GM23338 (cell line): ENCODE data around the gene LONRF2. TPM values are rescaled to one million over a fixed set of nuclear protein-coding genes. Genes with fewer than 3 reads are reported as not detected.

Source experiments
- ATAC-seq: fragments of 200-7000 bp; cut with Tn5 transposase; 3 replicates; pipeline ENCODE4 v1.9.1; 2020
- DNase-seq: peaks from one replicate; pipeline ENCODE4 v3.0.0-alpha.2; 2015; ENCODE audit warnings: low spot score
- H2AFZ ChIP-seq: fragments of 200-600 bp; sonication (generic); 2 replicates; pipeline ENCODE4 v1.8.0; 2016; ENCODE audit warnings: antibody characterized with exemption, mild to moderate bottlenecking, moderate library complexity
- H3F3A ChIP-seq: fragments of 200-600 bp; sonication (generic); replicated peaks from 2 replicates; pipeline ENCODE4 v1.8.0; 2017; ENCODE audit warnings: antibody characterized with exemption, mixed run types, low read depth
- H3K27ac ChIP-seq: fragments of 200-600 bp; sonication (generic); 2 replicates; pipeline ENCODE4 v1.6.1; 2016; ENCODE audit warnings: low read depth
- H3K27me3 ChIP-seq: fragments of 200-600 bp; sonication (generic); 2 replicates; pipeline ENCODE4 v1.8.0; 2016; ENCODE audit warnings: mild to moderate bottlenecking, mixed run types, moderate library complexity; ENCODE audit not compliant: insufficient read depth
- H3K36me3 ChIP-seq: fragments of 200-600 bp; sonication (generic); 2 replicates; pipeline ENCODE4 v1.8.0; 2016; ENCODE audit warnings: mild to moderate bottlenecking; ENCODE audit not compliant: insufficient read depth
- H3K4me1 ChIP-seq: fragments of 200-600 bp; sonication (generic); 2 replicates; pipeline ENCODE4 v1.8.0; 2016; ENCODE audit warnings: mild to moderate bottlenecking, moderate library complexity; ENCODE audit not compliant: insufficient read depth
- H3K4me2 ChIP-seq: fragments of 200-600 bp; sonication (generic); 2 replicates; pipeline ENCODE4 v1.7.1; 2017; ENCODE audit warnings: mixed run types
- H3K4me3 ChIP-seq: fragments of 200-600 bp; sonication (generic); 2 replicates; pipeline ENCODE4 v1.6.1; 2016; ENCODE audit warnings: mixed run types
- H3K79me2 ChIP-seq: fragments of 200-600 bp; sonication (generic); replicated peaks from 2 replicates; pipeline ENCODE4 v1.8.0; 2017; ENCODE audit warnings: mild to moderate bottlenecking; ENCODE audit not compliant: insufficient read depth
- H3K9me2 ChIP-seq: fragments of 200-600 bp; sonication (generic); 2 replicates; pipeline ENCODE4 v1.8.0; 2017; ENCODE audit not compliant: insufficient read depth
- H4K20me1 ChIP-seq: fragments of 200-600 bp; sonication (generic); replicated peaks from 2 replicates; pipeline ENCODE4 v1.8.0; 2017; ENCODE audit warnings: mild to moderate bottlenecking; ENCODE audit not compliant: insufficient read depth
- H3K27ac Mint-ChIP-seq: 2 replicates; pipeline ENCODE4 v1.8.0; 2020; ENCODE audit warnings: inconsistent platforms, mild to moderate bottlenecking, moderate library complexity, mixed read lengths
- H3K27me3 Mint-ChIP-seq: 3 replicates; pipeline ENCODE4 v1.8.0; 2022; ENCODE audit warnings: low read depth, mild to moderate bottlenecking, moderate library complexity, mixed read lengths, inconsistent platforms; ENCODE audit not compliant: insufficient read depth, poor library complexity
- H3K36me3 Mint-ChIP-seq: 3 replicates; pipeline ENCODE4 v1.8.0; 2021; ENCODE audit warnings: low read depth, mild to moderate bottlenecking, inconsistent platforms, moderate library complexity, mixed read lengths
- H3K4me1 Mint-ChIP-seq: 3 replicates; pipeline ENCODE4 v1.8.0; 2020; ENCODE audit warnings: mild to moderate bottlenecking, inconsistent platforms, mixed read lengths
- H3K4me3 Mint-ChIP-seq: 3 replicates; pipeline ENCODE4 v1.8.0; 2021; ENCODE audit warnings: moderate library complexity, mild to moderate bottlenecking, inconsistent platforms, mixed read lengths
- H3K9me3 Mint-ChIP-seq: 3 replicates; pipeline ENCODE4 v1.8.0; 2020; ENCODE audit warnings: moderate library complexity, mild to moderate bottlenecking, inconsistent platforms, mixed read lengths
- CREB1 ChIP-seq: fragments of 250-450 bp; sonication (Bioruptor Pico); IDR thresholded peaks from 2 replicates; pipeline ENCODE4 v1.5.0; 2020; ENCODE audit warnings: low read depth, mild to moderate bottlenecking, moderate library complexity
- CTCF ChIP-seq, 2 experiments: fragments of 200-600 bp in 1 of 2; sonication (generic) in 1 of 2; conservative IDR thresholded peaks; 2 replicates each; pipeline versions ENCODE4 v1.5.1 to v1.6.1; 2016 to 2017; ENCODE audit warnings: antibody characterized with exemption in 2 of 2, low read depth in 2 of 2, mild to moderate bottlenecking in 2 of 2, moderate library complexity in 1 of 2
- EZH2 ChIP-seq: fragments of 200-600 bp; sonication (generic); IDR thresholded peaks from one replicate; pipeline ENCODE4 v1.8.0; 2017; ENCODE audit warnings: antibody characterized with exemption, mild to moderate bottlenecking, low read depth; ENCODE audit not compliant: unreplicated experiment
- EZH2phosphoT487 ChIP-seq: fragments of 200-600 bp; sonication (generic); IDR thresholded peaks from one replicate; pipeline ENCODE4 v1.8.1; 2018; ENCODE audit warnings: antibody characterized with exemption; ENCODE audit not compliant: unreplicated experiment
- JUNB ChIP-seq: IDR thresholded peaks from one replicate; pipeline ENCODE4 v1.6.1; 2016; ENCODE audit warnings: antibody characterized with exemption; ENCODE audit not compliant: unreplicated experiment
- NANOG ChIP-seq: IDR thresholded peaks from 2 replicates; pipeline ENCODE4 v1.6.1; 2016; ENCODE audit warnings: antibody characterized with exemption, borderline replicate concordance
- POLR2AphosphoS5 ChIP-seq: IDR thresholded peaks from 2 replicates; pipeline ENCODE4 v1.6.1; 2016; ENCODE audit warnings: antibody characterized with exemption, low read depth
- STAT1 ChIP-seq: IDR thresholded peaks from one replicate; pipeline ENCODE4 v1.6.1; 2016; ENCODE audit warnings: antibody characterized with exemption; ENCODE audit not compliant: unreplicated experiment
- ZNF114 ChIP-seq: fragments of 250-450 bp; sonication (Bioruptor Pico); IDR thresholded peaks from 2 replicates; pipeline ENCODE4 v1.5.0; 2020; ENCODE audit warnings: mild to moderate bottlenecking, moderate library complexity
- ZNF331 ChIP-seq: fragments of 250-450 bp; sonication (Bioruptor Pico); IDR thresholded peaks from 2 replicates; pipeline ENCODE4 v1.5.0; 2020; ENCODE audit warnings: low read depth, mild to moderate bottlenecking, moderate library complexity
- polyA plus RNA-seq: library from polyadenylated mRNA; unstranded; fragments of >200 nt; fragmentation: Nextera tagmentation; extraction: Ambion mirVana; gene quantifications from 2 replicates; pipeline ENCODE4 v1.2.1, GENCODE V29; 2016
- total RNA-seq: library from RNA; depleted of rRNA; stranded (reverse); fragments of >200 nt; shearing (Covaris generic); gene quantifications from 2 replicates; pipeline ENCODE4 v1.2.3, GENCODE V29; 2014
- TF ChIP-seq, protein P1 (sequence below): IDR thresholded peaks from one replicate; pipeline ENCODE4 v1.6.1; 2018; ENCODE audit warnings: antibody characterized with exemption; ENCODE audit not compliant: unreplicated experiment
- TF ChIP-seq, protein P2 (sequence below): IDR thresholded peaks from 2 replicates; pipeline ENCODE4 v1.6.1; 2016; ENCODE audit warnings: antibody characterized with exemption
- TF ChIP-seq, protein P3 (sequence below): fragments of 250-450 bp; sonication (Bioruptor Pico); IDR thresholded peaks from 2 replicates; pipeline ENCODE4 v1.5.0; 2020; ENCODE audit warnings: mild to moderate bottlenecking, moderate library complexity

Gene LONRF2
- total and polyA plus RNA-seq, 2 experiments from 2014 or later, result 0.05 to 0.24 TPM

- TF ChIP-seq NANOG (no peak), POLR2AphosphoS5 (no peak)
Measured at GRCh38 chr2:100359576-100359975, 37.3 kb upstream of the LONRF2 start (continued).

- H3K27me3 ChIP-seq, result no peaks in the 10 kb centered on the region
- DNase-seq (no peak), ATAC-seq (no peak)
- peaks cover 32% of the 10 kb centered on the region for H3K36me3 Mint-ChIP-seq
- H3K4me2 ChIP-seq, result no peak overlapping the region
- H3K36me3 ChIP-seq, result peaks cover 14% of the 10 kb centered on the region
- TF ChIP-seq ZNF331 (no peak), EZH2 (no peak), CREB1 (CRISPR knock-in tag) (no peak), POLR2AphosphoS5 (no peak), CTCF (conservative IDR thresholded peaks at IDR 0.05; ENCODE audit: low read depth in 2 of 2) (no peak), NANOG (no peak), ZNF114 (no peak), EZH2phosphoT487 (no peak), JUNB (no peak), STAT1 (no peak)
- TF ChIP-seq, protein P1, sequence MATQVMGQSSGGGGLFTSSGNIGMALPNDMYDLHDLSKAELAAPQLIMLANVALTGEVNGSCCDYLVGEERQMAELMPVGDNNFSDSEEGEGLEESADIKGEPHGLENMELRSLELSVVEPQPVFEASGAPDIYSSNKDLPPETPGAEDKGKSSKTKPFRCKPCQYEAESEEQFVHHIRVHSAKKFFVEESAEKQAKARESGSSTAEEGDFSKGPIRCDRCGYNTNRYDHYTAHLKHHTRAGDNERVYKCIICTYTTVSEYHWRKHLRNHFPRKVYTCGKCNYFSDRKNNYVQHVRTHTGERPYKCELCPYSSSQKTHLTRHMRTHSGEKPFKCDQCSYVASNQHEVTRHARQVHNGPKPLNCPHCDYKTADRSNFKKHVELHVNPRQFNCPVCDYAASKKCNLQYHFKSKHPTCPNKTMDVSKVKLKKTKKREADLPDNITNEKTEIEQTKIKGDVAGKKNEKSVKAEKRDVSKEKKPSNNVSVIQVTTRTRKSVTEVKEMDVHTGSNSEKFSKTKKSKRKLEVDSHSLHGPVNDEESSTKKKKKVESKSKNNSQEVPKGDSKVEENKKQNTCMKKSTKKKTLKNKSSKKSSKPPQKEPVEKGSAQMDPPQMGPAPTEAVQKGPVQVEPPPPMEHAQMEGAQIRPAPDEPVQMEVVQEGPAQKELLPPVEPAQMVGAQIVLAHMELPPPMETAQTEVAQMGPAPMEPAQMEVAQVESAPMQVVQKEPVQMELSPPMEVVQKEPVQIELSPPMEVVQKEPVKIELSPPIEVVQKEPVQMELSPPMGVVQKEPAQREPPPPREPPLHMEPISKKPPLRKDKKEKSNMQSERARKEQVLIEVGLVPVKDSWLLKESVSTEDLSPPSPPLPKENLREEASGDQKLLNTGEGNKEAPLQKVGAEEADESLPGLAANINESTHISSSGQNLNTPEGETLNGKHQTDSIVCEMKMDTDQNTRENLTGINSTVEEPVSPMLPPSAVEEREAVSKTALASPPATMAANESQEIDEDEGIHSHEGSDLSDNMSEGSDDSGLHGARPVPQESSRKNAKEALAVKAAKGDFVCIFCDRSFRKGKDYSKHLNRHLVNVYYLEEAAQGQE, result no peak
- TF ChIP-seq, protein P2, sequence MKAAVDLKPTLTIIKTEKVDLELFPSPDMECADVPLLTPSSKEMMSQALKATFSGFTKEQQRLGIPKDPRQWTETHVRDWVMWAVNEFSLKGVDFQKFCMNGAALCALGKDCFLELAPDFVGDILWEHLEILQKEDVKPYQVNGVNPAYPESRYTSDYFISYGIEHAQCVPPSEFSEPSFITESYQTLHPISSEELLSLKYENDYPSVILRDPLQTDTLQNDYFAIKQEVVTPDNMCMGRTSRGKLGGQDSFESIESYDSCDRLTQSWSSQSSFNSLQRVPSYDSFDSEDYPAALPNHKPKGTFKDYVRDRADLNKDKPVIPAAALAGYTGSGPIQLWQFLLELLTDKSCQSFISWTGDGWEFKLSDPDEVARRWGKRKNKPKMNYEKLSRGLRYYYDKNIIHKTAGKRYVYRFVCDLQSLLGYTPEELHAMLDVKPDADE, result no peak
- TF ChIP-seq, protein P3, sequence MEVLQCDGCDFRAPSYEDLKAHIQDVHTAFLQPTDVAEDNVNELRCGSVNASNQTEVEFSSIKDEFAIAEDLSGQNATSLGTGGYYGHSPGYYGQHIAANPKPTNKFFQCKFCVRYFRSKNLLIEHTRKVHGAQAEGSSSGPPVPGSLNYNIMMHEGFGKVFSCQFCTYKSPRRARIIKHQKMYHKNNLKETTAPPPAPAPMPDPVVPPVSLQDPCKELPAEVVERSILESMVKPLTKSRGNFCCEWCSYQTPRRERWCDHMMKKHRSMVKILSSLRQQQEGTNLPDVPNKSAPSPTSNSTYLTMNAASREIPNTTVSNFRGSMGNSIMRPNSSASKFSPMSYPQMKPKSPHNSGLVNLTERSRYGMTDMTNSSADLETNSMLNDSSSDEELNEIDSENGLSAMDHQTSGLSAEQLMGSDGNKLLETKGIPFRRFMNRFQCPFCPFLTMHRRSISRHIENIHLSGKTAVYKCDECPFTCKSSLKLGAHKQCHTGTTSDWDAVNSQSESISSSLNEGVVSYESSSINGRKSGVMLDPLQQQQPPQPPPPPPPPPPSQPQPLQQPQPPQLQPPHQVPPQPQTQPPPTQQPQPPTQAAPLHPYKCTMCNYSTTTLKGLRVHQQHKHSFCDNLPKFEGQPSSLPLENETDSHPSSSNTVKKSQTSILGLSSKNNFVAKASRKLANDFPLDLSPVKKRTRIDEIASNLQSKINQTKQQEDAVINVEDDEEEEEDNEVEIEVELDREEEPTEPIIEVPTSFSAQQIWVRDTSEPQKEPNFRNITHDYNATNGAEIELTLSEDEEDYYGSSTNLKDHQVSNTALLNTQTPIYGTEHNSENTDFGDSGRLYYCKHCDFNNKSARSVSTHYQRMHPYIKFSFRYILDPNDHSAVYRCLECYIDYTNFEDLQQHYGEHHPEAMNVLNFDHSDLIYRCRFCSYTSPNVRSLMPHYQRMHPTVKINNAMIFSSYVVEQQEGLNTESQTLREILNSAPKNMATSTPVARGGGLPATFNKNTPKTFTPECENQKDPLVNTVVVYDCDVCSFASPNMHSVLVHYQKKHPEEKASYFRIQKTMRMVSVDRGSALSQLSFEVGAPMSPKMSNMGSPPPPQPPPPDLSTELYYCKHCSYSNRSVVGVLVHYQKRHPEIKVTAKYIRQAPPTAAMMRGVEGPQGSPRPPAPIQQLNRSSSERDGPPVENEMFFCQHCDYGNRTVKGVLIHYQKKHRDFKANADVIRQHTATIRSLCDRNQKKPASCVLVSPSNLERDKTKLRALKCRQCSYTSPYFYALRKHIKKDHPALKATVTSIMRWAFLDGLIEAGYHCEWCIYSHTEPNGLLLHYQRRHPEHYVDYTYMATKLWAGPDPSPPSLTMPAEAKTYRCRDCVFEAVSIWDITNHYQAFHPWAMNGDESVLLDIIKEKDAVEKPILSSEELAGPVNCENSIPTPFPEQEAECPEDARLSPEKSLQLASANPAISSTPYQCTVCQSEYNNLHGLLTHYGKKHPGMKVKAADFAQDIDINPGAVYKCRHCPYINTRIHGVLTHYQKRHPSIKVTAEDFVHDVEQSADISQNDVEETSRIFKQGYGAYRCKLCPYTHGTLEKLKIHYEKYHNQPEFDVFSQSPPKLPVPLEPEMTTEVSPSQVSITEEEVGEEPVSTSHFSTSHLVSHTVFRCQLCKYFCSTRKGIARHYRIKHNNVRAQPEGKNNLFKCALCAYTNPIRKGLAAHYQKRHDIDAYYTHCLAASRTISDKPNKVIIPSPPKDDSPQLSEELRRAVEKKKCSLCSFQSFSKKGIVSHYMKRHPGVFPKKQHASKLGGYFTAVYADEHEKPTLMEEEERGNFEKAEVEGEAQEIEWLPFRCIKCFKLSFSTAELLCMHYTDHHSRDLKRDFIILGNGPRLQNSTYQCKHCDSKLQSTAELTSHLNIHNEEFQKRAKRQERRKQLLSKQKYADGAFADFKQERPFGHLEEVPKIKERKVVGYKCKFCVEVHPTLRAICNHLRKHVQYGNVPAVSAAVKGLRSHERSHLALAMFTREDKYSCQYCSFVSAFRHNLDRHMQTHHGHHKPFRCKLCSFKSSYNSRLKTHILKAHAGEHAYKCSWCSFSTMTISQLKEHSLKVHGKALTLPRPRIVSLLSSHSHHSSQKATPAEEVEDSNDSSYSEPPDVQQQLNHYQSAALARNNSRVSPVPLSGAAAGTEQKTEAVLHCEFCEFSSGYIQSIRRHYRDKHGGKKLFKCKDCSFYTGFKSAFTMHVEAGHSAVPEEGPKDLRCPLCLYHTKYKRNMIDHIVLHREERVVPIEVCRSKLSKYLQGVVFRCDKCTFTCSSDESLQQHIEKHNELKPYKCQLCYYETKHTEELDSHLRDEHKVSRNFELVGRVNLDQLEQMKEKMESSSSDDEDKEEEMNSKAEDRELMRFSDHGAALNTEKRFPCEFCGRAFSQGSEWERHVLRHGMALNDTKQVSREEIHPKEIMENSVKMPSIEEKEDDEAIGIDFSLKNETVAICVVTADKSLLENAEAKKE (CRISPR knock-in tag), result no peak
- no peaks in the 10 kb centered on the region for H3F3A ChIP-seq
- H2AFZ ChIP-seq, result no peak overlapping the region
- H3K27ac ChIP-seq, result no peak overlapping the region
- peaks cover 21% of the 10 kb centered on the region; the same call in 1 of the 2 replicates for H3K9me2 ChIP-seq
- H3K4me1 ChIP-seq, result no peaks in the 10 kb centered on the region
- peaks cover 10% of the 10 kb centered on the region; the same call in 2 of the 3 replicates for H3K4me1 Mint-ChIP-seq
- H3K79me2 ChIP-seq, result no peaks in the 10 kb centered on the region
- H3K4me3 Mint-ChIP-seq, result no peak overlapping the region
- H4K20me1 ChIP-seq, result no peaks in the 10 kb centered on the region
- H3K27ac Mint-ChIP-seq, result no peak overlapping the region
- H3K4me3 ChIP-seq, result no peak overlapping the region
- H3K9me3 Mint-ChIP-seq, result peaks cover 49% of the 10 kb centered on the region
- peaks cover 4% of the 10 kb centered on the region for H3K27me3 Mint-ChIP-seq
Measured at GRCh38 chr2:100358554-100358953, 36.3 kb upstream of the LONRF2 start.
